Liver (tissue), 9 donors: Measurements from ENCODE around the gene RALB. TPM values are rescaled to one million over a fixed set of nuclear protein-coding genes. Genes with fewer than 3 reads are reported as not detected.
"Not testable (repeated sequence)": the region's sequence is repeated elsewhere in the genome, so short reads cannot be mapped to it uniquely, and the experiment has no call there.

Source experiments
- DNase-seq: peaks from one replicate; pipeline ENCODE4 v3.0.0-alpha.2; 2017; ENCODE audit warnings: low spot score
- H3K27ac ChIP-seq, 2 donors: one replicate each; pipeline ENCODE4 v1.7.0; 2013; ENCODE audit warnings: inconsistent platforms in 2 of 2, low read length in 2 of 2, control low read depth in 1 of 2, low read depth in 1 of 2, mild to moderate bottlenecking in 1 of 2
- H3K27me3 ChIP-seq, 4 donors: one replicate each; pipeline versions ENCODE4 v1.6.1 to v1.7.0; 2013; ENCODE audit warnings: low read length in 3 of 4, inconsistent platforms in 1 of 4, mild to moderate bottlenecking in 1 of 4, moderate library complexity in 1 of 4; ENCODE audit not compliant: control insufficient read depth in 4 of 4, insufficient read depth in 4 of 4
- H3K36me3 ChIP-seq, 4 donors: one replicate each; pipeline versions ENCODE4 v1.6.1 to v1.7.0; 2013; ENCODE audit warnings: low read length in 3 of 4, mild to moderate bottlenecking in 3 of 4, low read depth in 1 of 4, moderate library complexity in 1 of 4; ENCODE audit not compliant: control insufficient read depth in 4 of 4, insufficient read depth in 3 of 4
- H3K4me1 ChIP-seq, 4 donors: one replicate each; pipeline versions ENCODE4 v1.6.1 to v1.7.0; 2013; ENCODE audit warnings: low read length in 3 of 4, mild to moderate bottlenecking in 3 of 4, moderate library complexity in 1 of 4; ENCODE audit not compliant: control insufficient read depth in 4 of 4, insufficient read depth in 4 of 4
- H3K4me3 ChIP-seq, 3 donors: one replicate each; pipeline versions ENCODE4 v1.6.1 to v1.7.0; 2013; ENCODE audit warnings: low read length in 3 of 3, control low read depth in 1 of 3, low read depth in 1 of 3, mild to moderate bottlenecking in 1 of 3
- H3K9ac ChIP-seq, 2 donors: one replicate each; pipeline ENCODE4 v1.7.0; 2013; ENCODE audit warnings: low read length in 2 of 2, mild to moderate bottlenecking in 2 of 2, moderate library complexity in 2 of 2, control low read depth in 1 of 2, low read depth in 1 of 2
- H3K9me3 ChIP-seq, 4 donors: one replicate each; pipeline versions ENCODE4 v1.6.1 to v1.7.0; 2013; ENCODE audit warnings: low read length in 3 of 4; ENCODE audit not compliant: control insufficient read depth in 4 of 4
- ATF3 ChIP-seq: IDR thresholded peaks from 2 replicates; pipeline ENCODE4 v1.6.1; 2016; ENCODE audit warnings: antibody characterized with exemption
- EGR1 ChIP-seq, 2 donors: IDR thresholded peaks; 2 replicates each; pipeline ENCODE4 v1.6.1; 2016 to 2018; ENCODE audit warnings: antibody characterized with exemption in 2 of 2, low read depth in 2 of 2
- FOXA1 ChIP-seq: IDR thresholded peaks from 2 replicates; pipeline ENCODE4 v1.6.1; 2016; ENCODE audit warnings: antibody characterized with exemption
- FOXA2 ChIP-seq: IDR thresholded peaks from 2 replicates; pipeline ENCODE4 v1.6.1; 2016; ENCODE audit warnings: antibody characterized with exemption
- GABPA ChIP-seq, 2 donors: IDR thresholded peaks in 1 of 2; conservative IDR thresholded peaks in 1 of 2; 2 replicates each; pipeline ENCODE4 v1.6.1; 2016; ENCODE audit warnings: antibody characterized with exemption in 2 of 2, mild to moderate bottlenecking in 1 of 2, moderate library complexity in 1 of 2
- HNF4A ChIP-seq, 2 donors: conservative IDR thresholded peaks; 2 replicates each; pipeline ENCODE4 v1.6.1; 2016; ENCODE audit warnings: antibody characterized with exemption in 2 of 2, mild to moderate bottlenecking in 2 of 2
- HNF4G ChIP-seq: IDR thresholded peaks from 2 replicates; pipeline ENCODE4 v1.6.1; 2016; ENCODE audit warnings: antibody characterized with exemption
- JUND ChIP-seq, 2 donors: IDR thresholded peaks; 2 replicates each; pipeline ENCODE4 v1.6.1; 2016; ENCODE audit warnings: antibody characterized with exemption in 2 of 2
- MAX ChIP-seq: IDR thresholded peaks from 2 replicates; pipeline ENCODE4 v1.6.1; 2016; ENCODE audit warnings: antibody characterized with exemption
- NR2F2 ChIP-seq: IDR thresholded peaks from 2 replicates; pipeline ENCODE4 v1.6.1; 2016; ENCODE audit warnings: antibody characterized with exemption
- RAD21 ChIP-seq, 2 donors: IDR thresholded peaks; 2 replicates each; pipeline ENCODE4 v1.6.1; 2016; ENCODE audit warnings: antibody characterized with exemption in 2 of 2, mild to moderate bottlenecking in 2 of 2
- REST ChIP-seq: IDR thresholded peaks from 2 replicates; pipeline ENCODE4 v1.6.1; 2016; ENCODE audit warnings: antibody characterized with exemption, mild to moderate bottlenecking
- SP1 ChIP-seq: IDR thresholded peaks from 2 replicates; pipeline ENCODE4 v1.6.1; 2018; ENCODE audit warnings: antibody characterized with exemption, mild to moderate bottlenecking
- TAF1 ChIP-seq: conservative IDR thresholded peaks from 2 replicates; pipeline ENCODE4 v1.6.1; 2016; ENCODE audit warnings: antibody characterized with exemption, mild to moderate bottlenecking
- YY1 ChIP-seq: IDR thresholded peaks from 2 replicates; pipeline ENCODE4 v1.6.1; 2016; ENCODE audit warnings: antibody characterized with exemption, mild to moderate bottlenecking
- ZBTB33 ChIP-seq: IDR thresholded peaks from 2 replicates; pipeline ENCODE4 v1.6.1; 2016; ENCODE audit warnings: antibody characterized with exemption
- WGBS: extraction: QIAGEN DNeasy Blood & Tissue Kit; methylation state at CpG from one replicate; pipeline ENCODE4 v1.1.7; 2013; 5-methylcytosine and 5-hydroxymethylcytosine counted together
- polyA plus RNA-seq, 2 donors: library from polyadenylated mRNA; stranded (reverse) in 1 of 2; unstranded in 1 of 2; fragments of 200-250 nt in 1 of 2; fragments of >200 nt in 1 of 2; fragmentation: Nextera tagmentation in 1 of 2; extraction: Ambion mirVana in 1 of 2; gene quantifications; one replicate each; pipeline versions ENCODE4 v1.2.1 to v1.2.3, GENCODE V29; 2013 to 2015
- total RNA-seq, 2 donors: library from RNA; depleted of rRNA; stranded (reverse); fragments of >200 nt; gene quantifications; one replicate each; pipeline ENCODE4 v1.2.3, GENCODE V29; 2014
- donor health status: healthy.
- donor health status: healthy.
- donor health status: healthy.
- donor health status: healthy.
- donor health status: healthy.

RALB gene
- total and polyA plus RNA-seq, 4 donors: 11.1 to 26.4 (median 20.1) TPM

- Histone ChIP-seq H3K9ac (no peak overlapping the region), H3K27ac (no peak overlapping the region), H3K4me1 (peaks cover 0 to 3% (median under 1%) of the 10 kb centered on the region in 4 donors), H3K4me3 (no peak overlapping the region), H3K36me3 (no peaks in the 10 kb centered on the region), H3K9me3 (no peaks in the 10 kb centered on the region), H3K27me3 (no peaks in the 10 kb centered on the region)
- TF ChIP-seq YY1 (no peak), MAX (no peak), RAD21 (IDR thresholded peaks at IDR 0.05) (no peak), HNF4A (conservative IDR thresholded peaks at IDR 0.05) (no peak), EGR1 (IDR thresholded peaks at IDR 0.05; ENCODE audit: low read depth in 2 of 2) (no peak), ZBTB33 (no peak), ATF3 (no peak), NR2F2 (no peak), FOXA2 (no peak), JUND (IDR thresholded peaks at IDR 0.05) (no peak), HNF4G (no peak), REST (no peak), GABPA (IDR thresholded peaks at IDR 0.05 in 1 of 2, conservative IDR thresholded peaks at IDR 0.05 in 1 of 2) (no peak)
- DNase-seq: no peak
- WGBS: 90% methylated on average over 5 of the region's 5 CpGs
Measured at GRCh38 chr2:120233292-120233691, 19.4 kb upstream of the RALB start.

- H3K9me3 ChIP-seq, H3K9ac ChIP-seq, H3K4me1 ChIP-seq, DNase-seq, H3K4me3 ChIP-seq, H3K27ac ChIP-seq, H3K27me3 ChIP-seq, H3K36me3 ChIP-seq: not testable (repeated sequence)
- WGBS: 98% methylated on average over 2 of the region's 2 CpGs
Measured at GRCh38 chr2:120235158-120235557, 17.5 kb upstream of the RALB start.

- Histone ChIP-seq H3K4me3 (no peak overlapping the region), H3K36me3 (no peaks in the 10 kb centered on the region), H3K9me3 (no peaks in the 10 kb centered on the region), H3K27ac (no peak overlapping the region), H3K4me1 (peaks cover 0 to 3% (median under 1%) of the 10 kb centered on the region in 4 donors), H3K27me3 (no peaks in the 10 kb centered on the region), H3K9ac (no peak overlapping the region)
- no peak for TF ChIP-seq TAF1
- TF ChIP-seq RAD21 (IDR thresholded peaks at IDR 0.05): no peak
- TF ChIP-seq EGR1 (IDR thresholded peaks at IDR 0.05; ENCODE audit: low read depth in 2 of 2): no peak
- TF ChIP-seq SP1: no peak
- TF ChIP-seq FOXA1: no peak
- no peak for TF ChIP-seq HNF4A (conservative IDR thresholded peaks at IDR 0.05)
- WGBS: 95% methylated on average over 6 of the region's 6 CpGs
- no peak for DNase-seq
Measured at GRCh38 chr2:120235681-120236080, 17.0 kb upstream of the RALB start.
